ENCODE results near the gene HTR6. TPM values are rescaled to one million over a fixed set of nuclear protein-coding genes. Genes with fewer than 3 reads are reported as not detected.

Gene HTR6
- total RNA-seq, 1 experiment from 2014 or later, result 0.57 TPM

GRCh38 chr1:19698181-19698580 is 33.5 kb downstream of the HTR6 start:
- ChIA-PET CTCF (interaction anchor here (1.4 kb wide), 1 partner anchor 17 kb away, joined by 4 read pairs; no protein-coding TSS in a partner anchor), RAD21 (ENCODE audit: low non-redundant PET in 1 of 2, low total read pairs in 2 of 2, uncharacterized antibody in 2 of 2, unreplicated experiment in 2 of 2) (no interaction called here), POLR2A (no interaction called here)
- Histone ChIP-seq H2AFZ (ENCODE audit: low read depth, low read length, poor library complexity, severe bottlenecking) (no peak overlapping the region), H3K27me3 (ENCODE audit: insufficient read depth, low read length) (no peaks in the 10 kb centered on the region), H3K4me1 (ENCODE audit: control insufficient read depth in 1 of 2, insufficient read depth in 2 of 2, low read length in 2 of 2) (no peaks in the 10 kb centered on the region), H3K36me3 (ENCODE audit: control insufficient read depth in 1 of 2, insufficient read depth in 2 of 2, low read length in 2 of 2) (no peaks in the 10 kb centered on the region), H3K9me2 (ENCODE audit: insufficient read depth) (no peaks in the 10 kb centered on the region), H3K9ac (ENCODE audit: low read length) (no peak overlapping the region), H3K27ac (ENCODE audit: low read depth, low read length) (no peak overlapping the region), H3K4me2 (ENCODE audit: low read length) (no peak overlapping the region), H3K79me2 (ENCODE audit: insufficient read depth, low read length) (no peaks in the 10 kb centered on the region), H4K20me1 (ENCODE audit: insufficient read depth) (no peaks in the 10 kb centered on the region), H3K9me3 (ENCODE audit: control insufficient read depth in 1 of 2, insufficient read depth in 1 of 2, low read depth in 1 of 2, low read length in 2 of 2) (no peaks in the 10 kb centered on the region), H3K4me3 (replicated peaks in 1 of 2; ENCODE audit: low read depth in 1 of 2, low read length in 2 of 2) (no peak overlapping the region)
- TF ChIP-seq ELF1 (IDR thresholded peaks at IDR 0.05; ENCODE audit: borderline replicate concordance, low read depth) (no peak), JUND (IDR thresholded peaks at IDR 0.05) (no peak), ZNF274 (IDR thresholded peaks at IDR 0.05; ENCODE audit: low read depth, low read length) (no peak), ZFX (IDR thresholded peaks at IDR 0.05) (no peak), SIN3A (IDR thresholded peaks at IDR 0.05; ENCODE audit: low read depth) (no peak), EZH2phosphoT487 (IDR thresholded peaks at IDR 0.05; ENCODE audit: borderline replicate concordance) (no peak)
- no TSS peak for BruUV-seq (replicated peaks)
- intact Hi-C loops (cut with micrococcal nuclease), result no loop called here
- no peak for ATAC-seq
- DNase-seq (ENCODE audit: low read depth, low spot score), result no peak

GRCh38 chr1:19700079-19700777 is 35.6 kb downstream of the HTR6 start:
- H3K9me3 ChIP-seq (ENCODE audit: control insufficient read depth in 1 of 2, insufficient read depth in 1 of 2, low read depth in 1 of 2, low read length in 2 of 2), result no peaks in the 10 kb centered on the region
- DNase-seq (ENCODE audit: low read depth, low spot score) (no peak), ATAC-seq (no peak)
- no peaks in the 10 kb centered on the region for H3K9me2 ChIP-seq (ENCODE audit: insufficient read depth)
- BruUV-seq (replicated peaks), result no TSS peak
- no peaks in the 10 kb centered on the region for H3K36me3 ChIP-seq (ENCODE audit: control insufficient read depth in 1 of 2, insufficient read depth in 2 of 2, low read length in 2 of 2)
- intact Hi-C loops (cut with micrococcal nuclease), result loop anchor here (5.0 kb wide), 1 partner anchor 38 kb away; the partner anchor contains the start of gene HTR6
- ChIA-PET RAD21 (ENCODE audit: low non-redundant PET in 1 of 2, low total read pairs in 2 of 2, uncharacterized antibody in 2 of 2, unreplicated experiment in 2 of 2) (no interaction called here), CTCF (no interaction called here), POLR2A (no interaction called here)
- H3K4me3 ChIP-seq (replicated peaks in 1 of 2; ENCODE audit: low read depth in 1 of 2, low read length in 2 of 2), result no peak overlapping the region
- no peak for TF ChIP-seq RAD21 (IDR thresholded peaks at IDR 0.05; ENCODE audit: low read depth)
- H3K27ac ChIP-seq (ENCODE audit: low read depth, low read length), result no peak overlapping the region
- peaks cover 0 to 3% of the 10 kb centered on the region in 2 experiments; a peak in 1 of 4 replicates for H3K4me1 ChIP-seq (ENCODE audit: control insufficient read depth in 1 of 2, insufficient read depth in 2 of 2, low read length in 2 of 2)
- H3K9ac ChIP-seq (ENCODE audit: low read length), result no peak overlapping the region
- H4K20me1 ChIP-seq (ENCODE audit: insufficient read depth), result no peaks in the 10 kb centered on the region
- no peaks in the 10 kb centered on the region for H3K27me3 ChIP-seq (ENCODE audit: insufficient read depth, low read length)
- no peaks in the 10 kb centered on the region for H3K79me2 ChIP-seq (ENCODE audit: insufficient read depth, low read length)
- no peak overlapping the region for H2AFZ ChIP-seq (ENCODE audit: low read depth, low read length, poor library complexity, severe bottlenecking)
- no peak overlapping the region for H3K4me2 ChIP-seq (ENCODE audit: low read length)
